Embryonic facial prominence (tissue), 1 donor: ENCODE measurements around the gene NT5C.
"Not testable (repeated sequence)": the region's sequence is repeated elsewhere in the genome, so short reads cannot be mapped to it uniquely, and the experiment has no call there.

Experiments
- DNase-seq: peaks from one replicate; pipeline ENCODE4 v3.0.0-alpha.2; 2016; ENCODE audit errors: extremely low spot score

The NT5C gene

GRCh38 chr17:75144816-75145512 lies 13.4 kb upstream of the NT5C start:
- DNase-seq: no peak

- DNase-seq: no peak
These were observed 10.9 kb upstream of the NT5C start for GRCh38 chr17:75142236-75142971.

- no peak for DNase-seq
These were observed 7.0 kb upstream of the NT5C start for GRCh38 chr17:75138519-75138918.

GRCh38 chr17:75137762-75138161 lies 6.2 kb upstream of the NT5C start:
- not testable (repeated sequence) for DNase-seq

- DNase-seq: no peak
These were observed 4.4 kb upstream of the NT5C start for GRCh38 chr17:75135946-75136345.

- no peak for DNase-seq
These were observed 3.9 kb upstream of the NT5C start for GRCh38 chr17:75135452-75135851.

- DNase-seq: not testable (repeated sequence)
These were observed 2.2 kb upstream of the NT5C start for GRCh38 chr17:75133607-75134347.

- DNase-seq: no peak
These were observed 1.5 kb upstream of the NT5C start for GRCh38 chr17:75133001-75133400.

GRCh38 chr17:75132018-75133000 lies 767 bp upstream of the NT5C start:
- not testable (repeated sequence) for DNase-seq

GRCh38 chr17:75130632-75131277 lies 787 bp downstream of the NT5C start:
- peak; percentile 53 for DNase-seq

GRCh38 chr17:75130059-75130631 lies 1.4 kb downstream of the NT5C start:
- no peak for DNase-seq

GRCh38 chr17:75129576-75129975 lies 2.0 kb downstream of the NT5C start:
- DNase-seq: no peak

- no peak for DNase-seq
These were observed 2.6 kb downstream of the NT5C start for GRCh38 chr17:75128694-75129505.

GRCh38 chr17:75127936-75128335 lies 3.6 kb downstream of the NT5C start:
- DNase-seq: not testable (repeated sequence)

GRCh38 chr17:75126954-75127353 lies 4.6 kb downstream of the NT5C start:
- DNase-seq: no peak

GRCh38 chr17:75125984-75126383 lies 5.6 kb downstream of the NT5C start:
- no peak for DNase-seq

GRCh38 chr17:75124819-75125162 lies 6.8 kb downstream of the NT5C start:
- DNase-seq: no peak

- no peak for DNase-seq
These were observed 7.3 kb downstream of the NT5C start for GRCh38 chr17:75124041-75124818.

GRCh38 chr17:75118307-75118706 lies 13.2 kb downstream of the NT5C start:
- no peak for DNase-seq
